Neural cell (in vitro differentiated cells): ENCODE measurements around the gene CLEC3B. TPM values are rescaled to one million over a fixed set of nuclear protein-coding genes. Genes with fewer than 3 reads are reported as not detected.

Source experiments
- H2AFZ ChIP-seq: fragments of 200-600, 300-800 bp; sonication (generic), shearing (Covaris generic); 2 replicates; pipeline ENCODE4 v1.6.0; 2014; ENCODE audit warnings: low read depth, mild to moderate bottlenecking, antibody characterized with exemption, low read length, moderate library complexity
- H3F3A ChIP-seq: fragments of 200-600 bp; shearing (Covaris generic); 2 replicates; pipeline ENCODE4 v1.6.1; 2016; ENCODE audit warnings: mild to moderate bottlenecking, moderate library complexity, mixed read lengths, antibody characterized with exemption, low read length; ENCODE audit not compliant: insufficient read depth, poor library complexity, severe bottlenecking
- H3K27ac ChIP-seq: fragments of 200-600, 300-800 bp; sonication (generic), shearing (Covaris generic); 2 replicates; pipeline ENCODE4 v1.5.1; 2014; ENCODE audit warnings: mild to moderate bottlenecking, low read length, moderate library complexity
- H3K27me3 ChIP-seq: fragments of 300-800, 200-600 bp; sonication (generic), shearing (Covaris generic); 2 replicates; pipeline ENCODE4 v1.6.0; 2014; ENCODE audit warnings: mild to moderate bottlenecking, low read depth, low read length, moderate library complexity; ENCODE audit not compliant: insufficient read depth
- H3K36me3 ChIP-seq: fragments of 300-800, 200-600 bp; sonication (generic), shearing (Covaris generic); 2 replicates; pipeline ENCODE4 v1.5.1; 2014; ENCODE audit warnings: mild to moderate bottlenecking, antibody characterized with exemption, low read length, moderate library complexity; ENCODE audit not compliant: insufficient read depth
- H3K4me2 ChIP-seq: fragments of 300-800, 200-600 bp; sonication (generic), shearing (Covaris generic); 2 replicates; pipeline ENCODE4 v1.6.0; 2014; ENCODE audit warnings: mild to moderate bottlenecking, low read length
- H3K4me3 ChIP-seq: fragments of 300-800, 200-600 bp; sonication (generic), shearing (Covaris generic); 2 replicates; pipeline ENCODE4 v1.5.1; 2014; ENCODE audit warnings: mild to moderate bottlenecking, low read length, moderate library complexity
- H3K79me2 ChIP-seq: fragments of 200-600 bp; shearing (Covaris generic); replicated peaks from 2 replicates; pipeline ENCODE4 v1.6.0; 2014; ENCODE audit warnings: mild to moderate bottlenecking, low read length, moderate library complexity; ENCODE audit not compliant: insufficient read depth
- H3K9ac ChIP-seq: fragments of 300-800, 200-600 bp; sonication (generic), shearing (Covaris generic); 2 replicates; pipeline ENCODE4 v1.6.1; 2016; ENCODE audit warnings: mild to moderate bottlenecking, low read length, mixed read lengths
- H3K9me2 ChIP-seq: fragments of 200-600 bp; shearing (Covaris generic); 2 replicates; pipeline ENCODE4 v1.6.1; 2016; ENCODE audit warnings: mild to moderate bottlenecking, low read length, mixed read lengths; ENCODE audit not compliant: insufficient read depth
- H3K9me3 ChIP-seq: fragments of 200-600, 300-800 bp; sonication (generic), shearing (Covaris generic); 2 replicates; pipeline ENCODE4 v1.6.1; 2016; ENCODE audit warnings: mild to moderate bottlenecking, mixed run types, low read length, moderate library complexity, mixed read lengths
- H4K20me1 ChIP-seq: fragments of 200-600 bp; shearing (Covaris generic); 2 replicates; pipeline ENCODE4 v1.6.1; 2016; ENCODE audit warnings: mild to moderate bottlenecking, mixed run types; ENCODE audit not compliant: insufficient read depth
- CTCF ChIP-seq: fragments of 450-650 bp; IDR thresholded peaks from 2 replicates; pipeline ENCODE4 v1.5.1; 2014; ENCODE audit warnings: antibody characterized with exemption, mild to moderate bottlenecking, moderate library complexity; ENCODE audit not compliant: poor library complexity, severe bottlenecking
- EP300 ChIP-seq: fragments of 450-650 bp; conservative IDR thresholded peaks from 2 replicates; pipeline ENCODE4 v1.6.1; 2014; ENCODE audit warnings: antibody characterized with exemption, mild to moderate bottlenecking, moderate library complexity; ENCODE audit not compliant: poor library complexity, severe bottlenecking
- EZH2 ChIP-seq: fragments of 200-600, 300-800 bp; shearing (Covaris generic), sonication (generic); IDR thresholded peaks from 2 replicates; pipeline ENCODE4 v1.6.1; 2014; ENCODE audit warnings: antibody characterized with exemption, low read length, borderline replicate concordance, mild to moderate bottlenecking; ENCODE audit not compliant: insufficient read depth, poor library complexity, severe bottlenecking
- MXI1 ChIP-seq: fragments of 450-650 bp; conservative IDR thresholded peaks from 2 replicates; pipeline ENCODE4 v1.6.1; 2014; ENCODE audit warnings: antibody characterized with exemption, mild to moderate bottlenecking; ENCODE audit not compliant: poor library complexity, severe bottlenecking
- POLR2AphosphoS5 ChIP-seq: IDR thresholded peaks from 2 replicates; pipeline ENCODE4 v1.6.1; 2012
- RAD21 ChIP-seq: fragments of 450-650 bp; conservative IDR thresholded peaks from 2 replicates; pipeline ENCODE4 v1.6.1; 2014; ENCODE audit warnings: antibody characterized with exemption, mild to moderate bottlenecking, moderate library complexity
- REST ChIP-seq: IDR thresholded peaks from 2 replicates; pipeline ENCODE4 v1.6.1; 2012; ENCODE audit warnings: borderline replicate concordance
- SMC3 ChIP-seq: fragments of 450-650 bp; conservative IDR thresholded peaks from 2 replicates; pipeline ENCODE4 v1.6.1; 2014; ENCODE audit warnings: antibody characterized with exemption, mild to moderate bottlenecking, moderate library complexity; ENCODE audit not compliant: poor library complexity
- TAF1 ChIP-seq: IDR thresholded peaks from 2 replicates; pipeline ENCODE4 v1.6.1; 2012; ENCODE audit warnings: low read depth
- polyA plus RNA-seq: library from polyadenylated mRNA; depleted of rRNA; stranded (reverse); fragments of >200 nt; gene quantifications from 2 replicates; pipeline ENCODE4 v1.2.3, GENCODE V29; 2014

Gene CLEC3B
- polyA plus RNA-seq, 1 donor from 2014 or later = 2.6 TPM

- H3F3A ChIP-seq = no peaks in the 10 kb centered on the region
- no peak for TF ChIP-seq SMC3
- no peak for TF ChIP-seq CTCF
- TF ChIP-seq TAF1 = no peak
- TF ChIP-seq EZH2 = no peak
- no peak overlapping the region for H3K9ac ChIP-seq
- no peaks in the 10 kb centered on the region for H3K27me3 ChIP-seq
- H3K4me3 ChIP-seq = no peak overlapping the region
- peaks cover 12% of the 10 kb centered on the region for H3K36me3 ChIP-seq
- peaks cover 9% of the 10 kb centered on the region for H3K9me3 ChIP-seq
- H3K9me2 ChIP-seq = no peaks in the 10 kb centered on the region
- no peak overlapping the region for H2AFZ ChIP-seq
- H3K27ac ChIP-seq = no peak overlapping the region
- H4K20me1 ChIP-seq = no peaks in the 10 kb centered on the region
- H3K79me2 ChIP-seq = no peaks in the 10 kb centered on the region
- H3K4me2 ChIP-seq = no peak overlapping the region
These were observed 24.4 kb upstream of the CLEC3B start for GRCh38 chr3:45001738-45002137.

GRCh38 chr3:45002139-45002660, 23.9 kb upstream of the CLEC3B start:
- H3K9me2 ChIP-seq = no peaks in the 10 kb centered on the region
- TF ChIP-seq REST = no peak
- no peak for TF ChIP-seq RAD21
- no peak for TF ChIP-seq CTCF
- TF ChIP-seq MXI1 = no peak
- no peak for TF ChIP-seq EZH2
- no peak for TF ChIP-seq EP300
- TF ChIP-seq POLR2AphosphoS5 = no peak
- TF ChIP-seq TAF1 = no peak
- no peak for TF ChIP-seq SMC3
- peaks cover 9% of the 10 kb centered on the region for H3K9me3 ChIP-seq
- H2AFZ ChIP-seq = no peak overlapping the region
- H3K79me2 ChIP-seq = no peaks in the 10 kb centered on the region
- no peak overlapping the region for H3K4me3 ChIP-seq
- no peak overlapping the region for H3K27ac ChIP-seq
- peaks cover 9% of the 10 kb centered on the region for H3K36me3 ChIP-seq
- no peaks in the 10 kb centered on the region for H4K20me1 ChIP-seq
- H3K9ac ChIP-seq = no peak overlapping the region
- H3K4me2 ChIP-seq = no peak overlapping the region
- H3F3A ChIP-seq = no peaks in the 10 kb centered on the region
- no peaks in the 10 kb centered on the region for H3K27me3 ChIP-seq
